ENCODE data around the gene ETHE1. TPM values are rescaled to one million over a fixed set of nuclear protein-coding genes. Genes with fewer than 3 reads are reported as not detected.

The ETHE1 gene
- polyA plus RNA-seq, 2 of the 4 experiments (the other 2 are of a cell fraction) = 37.3 to 58.9 TPM

GRCh38 chr19:43496960-43497359 lies 30.0 kb downstream of the ETHE1 start:
- Histone ChIP-seq H3K4me1 (peaks cover 4% of the 10 kb centered on the region; the same call in 1 of the 3 replicates), H3K9me3 (no peaks in the 10 kb centered on the region), H3K4me2 (no peak overlapping the region), H3K27ac (no peak overlapping the region), H3K4me3 (no peak overlapping the region)
- FAIRE-seq = no peak
- ATAC-seq = no peak
- CTCF ChIA-PET = interaction anchor here (2.6 to 12.1 kb wide), 2 partner anchors 23 to 49 kb away, joined by 12 to 89 read pairs; no protein-coding TSS in a partner anchor
- no peak for DNase-seq (ENCODE audit: low read depth in 1 of 2, low spot score in 1 of 2)
- TF ChIP-seq KDM1A (IDR thresholded peaks at IDR 0.05; ENCODE audit: low read depth) (no peak), CHD2 (IDR thresholded peaks at IDR 0.05; ENCODE audit: low read length, partially characterized antibody) (no peak), NPAS2 (CRISPR knock-in tag; IDR thresholded peaks at IDR 0.05; ENCODE audit: borderline replicate concordance) (no peak), REST (IDR thresholded peaks at IDR 0.05) (no peak), JUNB (IDR thresholded peaks at IDR 0.05) (no peak), HDAC2 (IDR thresholded peaks at IDR 0.05) (no peak), SMC3 (IDR thresholded peaks at IDR 0.05) (no peak), MAZ (IDR thresholded peaks at IDR 0.05; ENCODE audit: borderline replicate concordance, low read depth, low read length) (no peak), NFE2L2 (conservative IDR thresholded peaks at IDR 0.05; ENCODE audit: low read length) (no peak), RCOR1 (IDR thresholded peaks at IDR 0.05; ENCODE audit: low read depth, low read length) (no peak), ZSCAN20 (CRISPR knock-in tag; IDR thresholded peaks at IDR 0.05) (no peak), PBX3 (IDR thresholded peaks at IDR 0.05) (no peak), EHMT2 (IDR thresholded peaks at IDR 0.05; ENCODE audit: low read depth) (no peak), CHD4 (IDR thresholded peaks at IDR 0.05; ENCODE audit: borderline replicate concordance) (no peak), TP53 (CRISPR knock-in tag; IDR thresholded peaks at IDR 0.05) (no peak), TFCP2L1 (CRISPR knock-in tag; IDR thresholded peaks at IDR 0.05) (no peak), EP300 (IDR thresholded peaks at IDR 0.05) (no peak), MAFK (IDR thresholded peaks at IDR 0.05; ENCODE audit: partially characterized antibody) (no peak), ESRRA (IDR thresholded peaks at IDR 0.05; ENCODE audit: borderline replicate concordance, low read length) (no peak), CTCF (IDR thresholded peaks at IDR 0.05) (no peak)
- POLR2A ChIA-PET = no interaction called here
- WGBS (ENCODE audit: missing lambda C conversion rate) = 93% methylated on average over 7 of the region's 7 CpGs

GRCh38 chr19:43495082-43495481 lies 31.9 kb downstream of the ETHE1 start:
- ATAC-seq = no peak
- POLR2A ChIA-PET = interaction anchor here (0.5 kb wide), 1 partner anchor 33 kb away, joined by 3 read pairs; no protein-coding TSS in a partner anchor

More at GRCh38 chr19:43495082-43495481, 31.9 kb downstream of the ETHE1 start:
- no peak for DNase-seq (ENCODE audit: low read depth in 1 of 2, low spot score in 1 of 2)
- Histone ChIP-seq H3K4me3 (no peak overlapping the region), H3K27ac (no peak overlapping the region), H3K4me1 (peaks cover 4% of the 10 kb centered on the region; the same call in 1 of the 3 replicates), H3K9me3 (no peaks in the 10 kb centered on the region), H3K4me2 (no peak overlapping the region)
- CTCF ChIA-PET = interaction anchor here (0.7 to 12.1 kb wide), 8 partner anchors 12 to 57 kb away, joined by 3 to 89 read pairs (median 4); no protein-coding TSS in a partner anchor
- no peak for FAIRE-seq
- TF ChIP-seq RNF2 (IDR thresholded peaks at IDR 0.05; ENCODE audit: borderline replicate concordance, low read depth) (no peak), TFCP2L1 (CRISPR knock-in tag; IDR thresholded peaks at IDR 0.05) (no peak), GATA3 (IDR thresholded peaks at IDR 0.05; ENCODE audit: borderline replicate concordance) (no peak), FOSB (CRISPR knock-in tag; IDR thresholded peaks at IDR 0.05) (no peak), TP53 (CRISPR knock-in tag; IDR thresholded peaks at IDR 0.05) (no peak), BCL3 (IDR thresholded peaks at IDR 0.05) (no peak), REST (IDR thresholded peaks at IDR 0.05) (no peak), RCOR1 (IDR thresholded peaks at IDR 0.05; ENCODE audit: low read depth, low read length) (no peak), POLR2AphosphoS2 (conservative IDR thresholded peaks at IDR 0.05; ENCODE audit: low read length) (no peak), EHF (CRISPR knock-in tag; IDR thresholded peaks at IDR 0.05) (no peak), CBX8 (IDR thresholded peaks at IDR 0.05) (no peak)
- WGBS (ENCODE audit: missing lambda C conversion rate) = 81% methylated on average over 8 of the region's 8 CpGs
